A673 (cell line): Measurements from ENCODE around the gene CAMK2G. TPM values are rescaled to one million over a fixed set of nuclear protein-coding genes. Genes with fewer than 3 reads are reported as not detected.

Source experiments
- BruUV-seq: library from RNA; stranded (reverse); fragments of 400-500 nt; replicated peaks from 2 replicates; lab custom pipeline; 2021; lab: Mats Ljungman, UMichigan
- CTCF ChIA-PET: fragments of 300-600 bp; sonication (Branson Sonifier 250); formaldehyde crosslinking; loops from one replicate; lab custom pipeline; 2022; ENCODE audit warnings: antibody characterized with exemption; lab: Charles Lee
- POLR2A ChIA-PET: fragments of 300-600 bp; sonication (Branson Sonifier 250); formaldehyde crosslinking; loops from one replicate; lab custom pipeline; 2022; ENCODE audit warnings: antibody characterized with exemption; ENCODE audit not compliant: low non-redundant PET; lab: Charles Lee
- DNase-seq: peaks from one replicate; pipeline ENCODE4 v3.0.0-alpha.2; 2015; ENCODE audit warnings: low spot score
- H3K27ac ChIP-seq: fragments of 200-600 bp; sonication (generic); 2 replicates; pipeline ENCODE4 v1.5.1; 2016; ENCODE audit warnings: mixed run types, low read depth, mild to moderate bottlenecking, mixed read lengths, antibody characterized with exemption, low read length; ENCODE audit not compliant: poor library complexity, severe bottlenecking
- H3K27me3 ChIP-seq: fragments of 200-600 bp; sonication (generic); replicated peaks from 2 replicates; pipeline ENCODE4 v1.6.1; 2017; ENCODE audit warnings: mixed run types, low read depth, mild to moderate bottlenecking, mixed read lengths, antibody characterized with exemption, low read length; ENCODE audit not compliant: insufficient read depth, poor library complexity
- H3K36me3 ChIP-seq: fragments of 200-600 bp; sonication (generic); 2 replicates; pipeline ENCODE4 v1.6.1; 2016; ENCODE audit warnings: mixed run types, mild to moderate bottlenecking, mixed read lengths, antibody characterized with exemption, low read length; ENCODE audit not compliant: insufficient read depth, poor library complexity, severe bottlenecking
- H3K4me1 ChIP-seq: fragments of 200-600 bp; sonication (generic); 2 replicates; pipeline ENCODE4 v1.6.1; 2017; ENCODE audit warnings: mixed run types, mild to moderate bottlenecking, mixed read lengths, antibody characterized with exemption, low read length; ENCODE audit not compliant: insufficient read depth, poor library complexity, severe bottlenecking
- H3K4me3 ChIP-seq: fragments of 200-600 bp; sonication (generic); 2 replicates; pipeline ENCODE4 v1.5.1; 2016; ENCODE audit warnings: low read depth, mixed run types, mild to moderate bottlenecking, mixed read lengths, low read length; ENCODE audit not compliant: poor library complexity, severe bottlenecking
- H3K9me3 ChIP-seq: fragments of 200-600 bp; sonication (generic); 2 replicates; pipeline ENCODE4 v1.6.1; 2016; ENCODE audit warnings: mixed run types, low read depth, mild to moderate bottlenecking, mixed read lengths, antibody characterized with exemption, low read length; ENCODE audit not compliant: poor library complexity, severe bottlenecking
- CTCF ChIP-seq: fragments of 300-800, 200-600 bp; sonication (generic); conservative IDR thresholded peaks from 2 replicates; pipeline ENCODE4 v1.5.1; 2017; ENCODE audit warnings: low read depth, mild to moderate bottlenecking, antibody characterized with exemption, low read length, moderate library complexity, mixed read lengths
- EZH2 ChIP-seq: fragments of 200-600 bp; sonication (generic); IDR thresholded peaks from 2 replicates; pipeline ENCODE4 v1.6.1; 2017; ENCODE audit warnings: borderline replicate concordance, low read depth, mild to moderate bottlenecking, mixed read lengths, antibody characterized with exemption, low read length; ENCODE audit not compliant: poor library complexity, severe bottlenecking
- intact Hi-C: fragments of 100-400 bp; cut with micrococcal nuclease; formaldehyde crosslinking; loops from one replicate; pipeline ENCODE4 v1.10.0; 2022; ENCODE audit not compliant: unreplicated experiment
- total RNA-seq: library from RNA; stranded (reverse); gene quantifications from 2 replicates; pipeline ENCODE4 v1.2.3, GENCODE V29; 2021

CAMK2G gene
- total RNA-seq, 1 experiment from 2014 or later, result 32.7 TPM

GRCh38 chr10:73876971-73877370, 2.6 kb upstream of the CAMK2G start:
- Histone ChIP-seq H3K4me1 (peaks cover 7% of the 10 kb centered on the region), H3K27ac (no peak overlapping the region), H3K36me3 (no peaks in the 10 kb centered on the region), H3K4me3 (no peak overlapping the region), H3K27me3 (no peaks in the 10 kb centered on the region), H3K9me3 (no peaks in the 10 kb centered on the region)
- ChIA-PET CTCF (no interaction called here), POLR2A (no interaction called here)
- DNase-seq, result no peak
- TF ChIP-seq EZH2 (no peak), CTCF (no peak)
- BruUV-seq, result no TSS peak
- intact Hi-C loops, result no loop called here

GRCh38 chr10:73876566-73876965, 2.2 kb upstream of the CAMK2G start:
- ChIA-PET POLR2A (no interaction called here), CTCF (no interaction called here)
- intact Hi-C loops, result no loop called here
- no peaks in the 10 kb centered on the region for H3K9me3 ChIP-seq
- H3K27ac ChIP-seq, result no peak overlapping the region
- TF ChIP-seq EZH2 (no peak), CTCF (no peak)
- H3K4me1 ChIP-seq, result peaks cover 7% of the 10 kb centered on the region
- H3K4me3 ChIP-seq, result no peak overlapping the region
- no peak for DNase-seq
- H3K36me3 ChIP-seq, result no peaks in the 10 kb centered on the region
- H3K27me3 ChIP-seq, result no peaks in the 10 kb centered on the region
- no TSS peak for BruUV-seq

DNA sequence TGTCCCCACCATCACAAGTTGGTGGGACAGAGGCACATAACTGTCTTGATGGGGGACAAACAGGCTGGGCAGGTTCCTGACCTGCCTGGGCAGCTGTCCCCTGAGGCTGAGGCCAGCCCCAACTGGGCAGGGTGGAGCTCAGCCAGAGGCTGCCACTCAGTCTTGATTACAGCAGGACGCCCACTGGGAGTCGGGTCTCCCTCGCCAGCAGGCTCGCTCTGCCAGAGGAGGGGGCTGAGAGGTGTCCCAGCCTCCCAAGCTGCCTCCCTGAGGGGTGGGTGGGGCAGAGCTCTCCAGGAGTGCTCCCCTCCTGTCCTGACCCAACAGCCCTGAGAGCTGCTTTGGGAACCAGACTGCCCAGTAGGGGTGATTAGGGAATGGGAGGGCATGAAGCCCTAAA, 1.8 kb upstream of the CAMK2G start:
- Histone ChIP-seq H3K27ac (no peak overlapping the region), H3K36me3 (no peaks in the 10 kb centered on the region), H3K4me3 (no peak overlapping the region), H3K27me3 (no peaks in the 10 kb centered on the region), H3K4me1 (peaks cover 7% of the 10 kb centered on the region), H3K9me3 (no peaks in the 10 kb centered on the region)
- ChIA-PET CTCF (no interaction called here), POLR2A (no interaction called here)
- TF ChIP-seq EZH2, result no peak
- no peak for TF ChIP-seq CTCF
- BruUV-seq, result no TSS peak
- DNase-seq, result no peak
- intact Hi-C loops, result no loop called here

GRCh38 chr10:73875139-73875475, 752 bp upstream of the CAMK2G start:
- Histone ChIP-seq H3K27ac (peak overlapping the region; percentile 12), H3K36me3 (peaks cover 2% of the 10 kb centered on the region), H3K4me3 (peak overlapping the region; percentile 71), H3K4me1 (peaks cover 7% of the 10 kb centered on the region), H3K27me3 (no peaks in the 10 kb centered on the region), H3K9me3 (no peaks in the 10 kb centered on the region)
- no peak for TF ChIP-seq EZH2
- TF ChIP-seq CTCF, result no peak
- POLR2A ChIA-PET, result no interaction called here
- intact Hi-C loops, result no loop called here
- CTCF ChIA-PET, result no interaction called here
- no peak for DNase-seq
- no TSS peak for BruUV-seq
